ENCODE data around the gene PAQR5.
"Not testable (repeated sequence)": the region's sequence is repeated elsewhere in the genome, so short reads cannot be mapped to it uniquely, and the experiment has no call there.

The PAQR5 gene

DNA sequence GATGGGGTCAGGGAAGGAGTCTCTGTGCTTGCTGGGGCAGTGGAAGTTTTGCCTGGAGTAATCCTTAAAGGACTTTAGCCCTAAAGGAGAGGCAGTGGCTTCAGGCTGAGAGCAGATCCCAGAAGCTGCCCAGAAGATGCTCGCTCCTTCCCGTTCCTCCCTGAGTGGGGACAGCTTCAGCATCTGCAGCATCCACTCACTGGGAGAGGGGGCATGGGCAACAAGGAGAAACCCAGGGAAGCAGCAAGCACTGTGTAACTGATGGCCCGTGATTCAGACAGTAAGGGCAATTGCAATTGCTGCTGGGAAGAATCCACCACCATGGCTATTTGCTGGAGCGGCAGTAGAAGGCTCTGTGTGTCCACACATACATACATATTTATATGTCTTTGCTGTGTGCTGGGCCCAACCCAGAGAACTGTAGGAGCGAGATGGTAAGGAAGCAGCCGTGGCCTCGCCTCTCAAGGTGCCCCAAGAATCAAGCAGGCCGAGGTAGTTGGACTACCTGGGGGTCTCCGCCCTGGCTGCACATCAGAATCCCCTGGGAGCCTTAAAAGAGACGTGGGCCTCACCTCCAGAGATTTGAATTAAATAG, 5.8 kb upstream of the PAQR5 start:
- H3K27ac ChIP-seq (ENCODE audit: low read depth, low read length), result no peak overlapping the region

DNA sequence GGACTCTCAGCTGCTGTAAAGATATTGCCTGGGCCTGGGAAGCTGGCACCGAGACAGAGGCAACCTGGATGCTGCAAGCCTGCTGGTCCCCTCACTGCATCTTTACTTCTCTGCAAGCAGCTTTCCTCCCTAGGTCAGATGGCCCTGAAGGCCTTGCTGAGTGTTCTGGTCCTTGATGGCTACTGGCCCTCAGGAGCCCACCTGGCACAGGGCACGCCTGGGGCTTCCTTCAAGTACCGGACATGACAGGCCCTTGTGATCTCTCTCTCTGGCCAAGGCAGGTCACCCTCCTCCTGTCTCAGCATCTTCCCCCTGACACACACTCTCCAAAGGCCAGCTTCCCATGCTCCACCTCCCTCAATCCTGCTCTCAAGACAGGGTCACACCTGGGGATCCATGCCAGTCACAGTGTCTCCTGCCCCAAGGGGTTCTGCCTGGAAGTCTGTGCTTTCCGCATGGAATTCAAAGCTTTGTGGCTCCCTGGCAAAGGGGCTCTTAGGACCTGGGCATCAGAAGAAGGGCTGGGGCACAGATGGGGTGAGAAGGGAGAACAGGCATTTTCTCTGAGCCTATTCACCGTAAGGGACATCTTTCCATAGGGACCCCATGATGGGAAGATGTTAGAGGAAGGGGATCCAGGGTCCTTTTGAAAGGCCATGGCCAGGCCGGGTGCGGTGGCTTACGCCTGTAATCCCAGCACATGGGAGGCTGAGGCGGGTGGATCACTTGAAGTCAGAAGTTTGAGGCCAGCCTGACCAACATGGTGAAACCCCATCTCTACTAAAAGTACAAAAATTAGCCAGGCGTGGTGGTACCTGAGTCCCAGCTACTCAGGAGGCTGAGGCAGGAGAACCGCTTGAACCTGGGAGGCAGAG, 4.7 kb upstream of the PAQR5 start:
- Histone ChIP-seq H3K4me3 (ENCODE audit: low read depth in 1 of 5, low read length in 5 of 5) (no peak overlapping the region), H3K27me3 (ENCODE audit: control insufficient read depth in 5 of 5, insufficient read depth in 4 of 5, low read length in 5 of 5) (peaks cover 0 to 19% (median 5%) of the 10 kb centered on the region in 5 donors), H3K27ac (ENCODE audit: low read depth, low read length) (no peak overlapping the region), H3K9ac (ENCODE audit: low read length in 5 of 5) (no peak overlapping the region), H3K9me3 (ENCODE audit: control insufficient read depth in 5 of 5, low read length in 5 of 5) (peaks cover 0 to 8% (median 0%) of the 10 kb centered on the region in 5 donors), H3K4me1 (ENCODE audit: control insufficient read depth in 5 of 5, insufficient read depth in 5 of 5, low read length in 5 of 5) (peaks cover 0 to 8% (median 3%) of the 10 kb centered on the region in 5 donors), H3K36me3 (ENCODE audit: control insufficient read depth in 5 of 5, insufficient read depth in 5 of 5, low read length in 5 of 5) (no peaks in the 10 kb centered on the region)

More for the DNA sequence above, 5.8 kb upstream of the PAQR5 start:
- H3K4me1 ChIP-seq (ENCODE audit: control insufficient read depth in 5 of 5, insufficient read depth in 5 of 5, low read length in 5 of 5), result peaks cover 0 to 1% (median 0%) of the 10 kb centered on the region in 5 donors
- H3K36me3 ChIP-seq (ENCODE audit: control insufficient read depth in 5 of 5, insufficient read depth in 5 of 5, low read length in 5 of 5), result no peaks in the 10 kb centered on the region
- H3K27me3 ChIP-seq (ENCODE audit: control insufficient read depth in 5 of 5, insufficient read depth in 4 of 5, low read length in 5 of 5), result peaks cover 0 to 12% (median 0%) of the 10 kb centered on the region in 5 donors
- no peak overlapping the region for H3K9ac ChIP-seq (ENCODE audit: low read length in 5 of 5)
- H3K4me3 ChIP-seq (ENCODE audit: low read depth in 1 of 5, low read length in 5 of 5), result no peak overlapping the region
- H3K9me3 ChIP-seq (ENCODE audit: control insufficient read depth in 5 of 5, low read length in 5 of 5), result peaks cover 0 to 8% (median 0%) of the 10 kb centered on the region in 5 donors

DNA sequence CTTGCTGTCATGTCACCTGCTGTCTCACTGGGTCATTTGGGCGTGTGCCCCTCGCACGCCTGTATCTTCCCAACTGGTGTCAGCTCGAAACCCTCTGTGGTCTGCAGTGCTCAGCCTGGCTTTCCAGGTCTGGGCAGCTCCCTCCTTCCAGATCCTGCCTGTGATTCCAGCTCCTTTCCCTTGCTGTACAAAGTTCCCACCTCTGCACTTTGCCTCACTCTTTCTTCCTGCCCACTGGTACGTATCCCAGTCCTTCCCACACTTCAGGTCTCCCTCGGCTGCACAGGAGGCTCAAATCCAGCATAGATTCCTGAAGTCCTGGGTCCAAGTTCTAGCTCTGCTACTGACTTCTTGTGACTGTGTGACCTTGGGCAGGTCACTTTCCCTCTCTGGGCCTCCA, 2.1 kb upstream of the PAQR5 start:
- peaks cover 5 to 32% (median 22%) of the 10 kb centered on the region in 5 donors for H3K27me3 ChIP-seq (ENCODE audit: control insufficient read depth in 5 of 5, insufficient read depth in 4 of 5, low read length in 5 of 5)
- H3K4me1 ChIP-seq (ENCODE audit: control insufficient read depth in 5 of 5, insufficient read depth in 5 of 5, low read length in 5 of 5), result peaks cover 0 to 15% (median 9%) of the 10 kb centered on the region in 5 donors
- no peak overlapping the region for H3K27ac ChIP-seq (ENCODE audit: low read depth, low read length)
- H3K9ac ChIP-seq (ENCODE audit: low read length in 5 of 5), result no peak overlapping the region
- no peaks in the 10 kb centered on the region for H3K36me3 ChIP-seq (ENCODE audit: control insufficient read depth in 5 of 5, insufficient read depth in 5 of 5, low read length in 5 of 5)
- no peak overlapping the region for H3K4me3 ChIP-seq (ENCODE audit: low read depth in 1 of 5, low read length in 5 of 5)
- H3K9me3 ChIP-seq (ENCODE audit: control insufficient read depth in 5 of 5, low read length in 5 of 5), result peaks cover 0 to 8% (median 0%) of the 10 kb centered on the region in 5 donors

DNA sequence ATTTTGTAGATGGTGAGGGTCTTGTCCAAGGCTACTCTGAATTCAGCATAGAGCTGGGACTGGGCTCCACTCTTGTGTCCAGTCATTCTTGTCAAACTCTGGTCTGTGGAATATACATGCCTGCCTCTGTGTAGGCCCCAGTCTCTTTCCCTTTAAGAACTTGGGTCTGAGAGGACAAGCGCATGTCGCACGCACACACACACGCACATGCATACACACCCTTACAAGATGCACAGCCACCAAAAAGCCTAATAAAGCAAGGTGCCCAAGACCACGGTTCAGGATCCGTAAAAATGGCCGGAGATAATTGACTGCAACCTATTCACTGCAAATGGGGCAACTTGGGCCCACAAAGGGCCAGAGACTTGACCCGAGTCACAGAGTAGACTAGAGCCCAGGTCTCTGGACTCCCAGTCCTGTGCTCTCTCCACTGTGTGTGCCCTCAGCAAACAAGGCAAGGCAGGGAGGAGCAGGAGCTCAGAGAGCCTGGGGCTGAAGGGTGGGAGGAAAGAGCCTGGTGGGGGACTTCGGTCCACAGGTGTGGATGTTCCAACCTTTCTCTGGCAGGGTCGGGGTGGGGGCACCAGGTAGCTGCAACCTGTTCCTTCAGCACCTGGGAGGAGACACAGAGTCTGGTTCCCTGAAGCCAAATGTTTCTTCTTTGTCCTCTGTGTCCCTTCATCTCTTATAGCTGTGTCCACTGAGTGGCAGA, 914 bp upstream of the PAQR5 start:
- Histone ChIP-seq H3K27ac (ENCODE audit: low read depth, low read length) (no peak overlapping the region), H3K4me3 (ENCODE audit: low read depth in 1 of 5, low read length in 5 of 5) (no peak overlapping the region), H3K27me3 (ENCODE audit: control insufficient read depth in 5 of 5, insufficient read depth in 4 of 5, low read length in 5 of 5) (peaks cover 5 to 40% (median 27%) of the 10 kb centered on the region in 5 donors), H3K36me3 (ENCODE audit: control insufficient read depth in 5 of 5, insufficient read depth in 5 of 5, low read length in 5 of 5) (no peaks in the 10 kb centered on the region), H3K4me1 (ENCODE audit: control insufficient read depth in 5 of 5, insufficient read depth in 5 of 5, low read length in 5 of 5) (peaks cover 0 to 15% (median 9%) of the 10 kb centered on the region in 5 donors), H3K9ac (ENCODE audit: low read length in 5 of 5) (no peak overlapping the region), H3K9me3 (ENCODE audit: control insufficient read depth in 5 of 5, low read length in 5 of 5) (peaks cover 0 to 8% (median 0%) of the 10 kb centered on the region in 5 donors)

DNA sequence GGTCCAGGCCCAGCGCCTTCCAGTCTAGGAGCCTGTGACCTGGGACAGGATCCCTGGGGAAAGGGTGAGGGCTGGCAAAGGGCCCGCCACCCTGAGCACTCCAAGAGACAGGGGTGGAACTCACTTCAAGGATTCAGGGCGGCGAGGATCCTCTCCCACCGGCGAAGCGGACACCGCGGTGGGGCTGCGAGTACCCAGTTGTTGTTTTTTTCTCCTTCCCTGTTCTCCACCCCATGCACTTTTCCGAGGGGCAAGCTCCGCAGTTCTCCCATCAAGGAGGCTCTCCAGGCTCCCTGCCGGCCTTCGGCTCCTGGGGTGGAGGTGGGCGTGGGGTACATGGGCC, 387 bp upstream of the PAQR5 start:
- Histone ChIP-seq H3K4me3 (ENCODE audit: low read depth in 1 of 5, low read length in 5 of 5) (peak overlapping the region in 3 of 5 donors; percentile 46 to 67 (median 63)), H3K9ac (ENCODE audit: low read length in 5 of 5) (no peak overlapping the region), H3K27me3 (ENCODE audit: control insufficient read depth in 5 of 5, insufficient read depth in 4 of 5, low read length in 5 of 5) (peaks cover 5 to 42% (median 30%) of the 10 kb centered on the region in 5 donors)

DNA sequence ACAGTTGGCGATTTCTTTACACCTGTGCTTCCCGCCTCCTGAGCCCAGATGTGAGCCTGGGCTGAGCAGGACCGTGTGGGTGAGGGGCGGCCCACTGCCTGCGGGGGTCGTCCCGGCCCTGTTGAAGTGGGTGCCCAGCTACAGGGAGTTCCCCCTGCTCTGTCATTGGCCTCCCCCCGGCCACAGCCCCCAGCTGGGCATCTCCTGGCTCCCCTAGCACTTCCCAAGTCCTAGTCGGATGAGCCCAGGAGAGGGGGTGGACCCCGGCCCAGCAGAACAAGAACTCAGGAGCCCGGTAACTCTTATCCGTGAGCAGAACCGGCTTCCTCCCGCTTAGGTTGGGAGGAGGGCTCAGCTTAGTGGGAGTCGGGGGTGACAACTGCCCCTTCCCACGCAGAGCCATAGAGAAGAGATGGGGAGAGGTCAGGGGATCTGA, 757 bp downstream of the PAQR5 start:
- H3K27me3 ChIP-seq (ENCODE audit: control insufficient read depth in 5 of 5, insufficient read depth in 4 of 5, low read length in 5 of 5), result peaks cover 5 to 42% (median 30%) of the 10 kb centered on the region in 5 donors
- H3K4me3 ChIP-seq (ENCODE audit: low read depth in 1 of 5, low read length in 5 of 5), result peak overlapping the region in 1 of 5 donors; percentile 63

More for the DNA sequence above, 387 bp upstream of the PAQR5 start:
- Histone ChIP-seq H3K9me3 (ENCODE audit: control insufficient read depth in 5 of 5, low read length in 5 of 5) (peaks cover 0 to 8% (median 0%) of the 10 kb centered on the region in 5 donors), H3K36me3 (ENCODE audit: control insufficient read depth in 5 of 5, insufficient read depth in 5 of 5, low read length in 5 of 5) (no peaks in the 10 kb centered on the region), H3K4me1 (ENCODE audit: control insufficient read depth in 5 of 5, insufficient read depth in 5 of 5, low read length in 5 of 5) (peaks cover 0 to 15% (median 9%) of the 10 kb centered on the region in 5 donors), H3K27ac (ENCODE audit: low read depth, low read length) (no peak overlapping the region)

DNA sequence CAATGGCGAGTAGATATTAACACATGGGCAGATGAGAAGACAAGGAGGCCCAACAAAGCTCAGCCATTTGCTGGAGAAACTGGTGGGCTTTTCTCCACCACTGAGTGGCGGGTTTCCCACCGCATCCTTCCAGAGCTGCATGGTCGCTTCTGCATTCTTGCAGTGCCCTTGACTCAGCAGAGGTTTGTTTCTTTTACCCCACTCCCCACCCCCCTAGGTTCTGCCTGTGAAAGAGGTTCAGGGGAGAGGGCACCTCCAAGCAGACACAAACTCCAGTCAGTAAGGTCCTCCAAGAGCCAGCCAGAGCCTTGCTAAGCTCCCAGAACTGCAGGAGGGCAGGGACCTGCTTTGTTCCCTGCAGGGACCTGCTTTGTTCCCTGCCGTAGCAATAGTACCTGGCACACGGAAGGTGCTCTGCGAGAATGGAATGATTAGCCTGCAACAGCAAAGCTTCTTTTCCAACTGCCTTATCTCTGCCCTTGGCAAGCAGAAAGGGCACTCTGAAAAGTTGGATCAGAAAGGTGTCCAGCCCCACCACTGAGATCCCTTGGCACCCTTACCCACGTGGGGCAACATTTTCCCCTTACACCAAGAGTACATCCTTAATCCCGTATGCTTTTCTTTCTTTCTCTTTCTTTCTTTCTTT, 1.4 kb downstream of the PAQR5 start:
- Histone ChIP-seq H3K27me3 (ENCODE audit: control insufficient read depth in 5 of 5, insufficient read depth in 4 of 5, low read length in 5 of 5) (peaks cover 5 to 42% (median 30%) of the 10 kb centered on the region in 5 donors), H3K9ac (ENCODE audit: low read length in 5 of 5) (no peak overlapping the region), H3K36me3 (ENCODE audit: control insufficient read depth in 5 of 5, insufficient read depth in 5 of 5, low read length in 5 of 5) (no peaks in the 10 kb centered on the region), H3K9me3 (ENCODE audit: control insufficient read depth in 5 of 5, low read length in 5 of 5) (peaks cover 0 to 2% (median 0%) of the 10 kb centered on the region in 5 donors), H3K4me1 (ENCODE audit: control insufficient read depth in 5 of 5, insufficient read depth in 5 of 5, low read length in 5 of 5) (peaks cover 0 to 15% (median 9%) of the 10 kb centered on the region in 5 donors), H3K27ac (ENCODE audit: low read depth, low read length) (no peak overlapping the region), H3K4me3 (ENCODE audit: low read depth in 1 of 5, low read length in 5 of 5) (no peak overlapping the region)

More for the DNA sequence above, 757 bp downstream of the PAQR5 start:
- H3K4me1 ChIP-seq (ENCODE audit: control insufficient read depth in 5 of 5, insufficient read depth in 5 of 5, low read length in 5 of 5), result peaks cover 0 to 15% (median 9%) of the 10 kb centered on the region in 5 donors
- H3K36me3 ChIP-seq (ENCODE audit: control insufficient read depth in 5 of 5, insufficient read depth in 5 of 5, low read length in 5 of 5), result no peaks in the 10 kb centered on the region
- H3K9ac ChIP-seq (ENCODE audit: low read length in 5 of 5), result no peak overlapping the region
- H3K27ac ChIP-seq (ENCODE audit: low read depth, low read length), result no peak overlapping the region
- peaks cover 0 to 8% (median 0%) of the 10 kb centered on the region in 5 donors for H3K9me3 ChIP-seq (ENCODE audit: control insufficient read depth in 5 of 5, low read length in 5 of 5)

DNA sequence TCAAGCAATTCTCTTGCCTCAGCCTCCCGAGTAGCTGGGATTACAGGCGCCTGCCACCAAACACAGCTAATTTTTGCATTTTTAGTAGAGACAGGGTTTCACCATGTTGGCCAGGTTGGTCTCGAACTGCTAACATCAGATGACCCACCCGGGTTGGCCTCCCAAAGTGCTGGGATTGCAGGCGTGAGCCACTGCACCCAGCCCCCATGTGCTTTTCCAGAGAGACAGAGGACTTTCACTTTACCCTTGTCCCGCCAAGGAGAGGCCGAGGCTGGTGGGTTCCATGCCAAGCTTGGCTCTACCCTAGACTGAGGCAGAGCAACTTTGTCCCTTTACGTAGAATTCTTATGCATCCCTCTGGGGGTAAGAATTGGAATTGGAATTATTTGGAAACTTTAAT, 2.4 kb downstream of the PAQR5 start:
- H3K9ac ChIP-seq (ENCODE audit: low read length in 5 of 5); H3K27ac ChIP-seq (ENCODE audit: low read depth, low read length); H3K9me3 ChIP-seq (ENCODE audit: control insufficient read depth in 5 of 5, low read length in 5 of 5); H3K4me3 ChIP-seq (ENCODE audit: low read depth in 1 of 5, low read length in 5 of 5); H3K36me3 ChIP-seq (ENCODE audit: control insufficient read depth in 5 of 5, insufficient read depth in 5 of 5, low read length in 5 of 5): not testable (repeated sequence)
- peaks cover 5 to 44% (median 30%) of the 10 kb centered on the region in 5 donors for H3K27me3 ChIP-seq (ENCODE audit: control insufficient read depth in 5 of 5, insufficient read depth in 4 of 5, low read length in 5 of 5)
- H3K4me1 ChIP-seq (ENCODE audit: control insufficient read depth in 5 of 5, insufficient read depth in 5 of 5, low read length in 5 of 5), result peaks cover 0 to 15% (median 9%) of the 10 kb centered on the region in 5 donors

DNA sequence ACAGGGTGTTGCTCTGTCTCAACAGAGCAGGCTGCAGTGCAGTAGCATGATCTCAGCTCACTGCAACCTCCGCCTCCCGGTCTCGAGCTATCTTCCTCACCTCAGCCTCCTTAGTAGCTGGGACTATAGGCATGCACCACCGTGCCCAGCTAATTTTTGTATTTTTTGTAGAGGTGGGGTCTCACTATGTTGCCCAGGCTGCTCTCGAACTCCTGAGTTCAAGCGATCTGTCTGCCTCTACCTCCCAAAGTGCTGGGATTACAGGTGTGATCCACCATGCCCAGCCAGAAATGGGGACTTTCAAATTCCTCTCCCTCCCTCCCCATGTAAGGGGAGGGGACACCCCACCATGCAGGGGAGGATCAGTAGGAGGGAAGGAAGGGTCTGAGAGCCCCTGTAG, 3.4 kb downstream of the PAQR5 start:
- Histone ChIP-seq H3K4me1 (ENCODE audit: control insufficient read depth in 5 of 5, insufficient read depth in 5 of 5, low read length in 5 of 5) (peaks cover 0 to 15% (median 9%) of the 10 kb centered on the region in 5 donors), H3K27me3 (ENCODE audit: control insufficient read depth in 5 of 5, insufficient read depth in 4 of 5, low read length in 5 of 5) (peaks cover 5 to 42% (median 29%) of the 10 kb centered on the region in 5 donors)
- H3K4me3 ChIP-seq (ENCODE audit: low read depth in 1 of 5, low read length in 5 of 5); H3K36me3 ChIP-seq (ENCODE audit: control insufficient read depth in 5 of 5, insufficient read depth in 5 of 5, low read length in 5 of 5); H3K27ac ChIP-seq (ENCODE audit: low read depth, low read length); H3K9ac ChIP-seq (ENCODE audit: low read length in 5 of 5); H3K9me3 ChIP-seq (ENCODE audit: control insufficient read depth in 5 of 5, low read length in 5 of 5): not testable (repeated sequence)

Data from subcutaneous abdominal adipose tissue (tissue), 5 donors.